Right lobe of liver (tissue), 6 donors: ENCODE measurements around the gene SLC7A14. TPM values are rescaled to one million over a fixed set of nuclear protein-coding genes. Genes with fewer than 3 reads are reported as not detected.

Source experiments
- ATAC-seq, 4 donors: fragments of 200-7000 bp; cut with Tn5 transposase; one replicate each; pipeline ENCODE4 v1.9.1; 2020; ENCODE audit warnings: mild to moderate bottlenecking in 4 of 4, moderate library complexity in 4 of 4
- DNase-seq, 3 donors: peaks; one replicate each; pipeline ENCODE4 v3.0.0-alpha.2; 2020
- H3K27ac ChIP-seq, 3 donors: fragments of 200-600 bp; one replicate each; pipeline ENCODE4 v1.8.0; 2022
- H3K27me3 ChIP-seq, 2 donors: fragments of 200-600 bp; one replicate each; pipeline ENCODE4 v1.8.0; 2022
- H3K36me3 ChIP-seq, 4 donors: fragments of 200-600 bp; sonication (generic) in 1 of 4; one replicate each; pipeline versions ENCODE4 v1.5.1 to v1.8.0; 2017 to 2022; ENCODE audit warnings: control low read depth in 1 of 4
- H3K4me1 ChIP-seq, 4 donors: fragments of 200-600 bp; sonication (generic) in 1 of 4; one replicate each; pipeline versions ENCODE4 v1.5.1 to v1.8.0; 2017 to 2022; ENCODE audit warnings: control low read depth in 1 of 4
- H3K4me3 ChIP-seq, 3 donors: fragments of 200-600 bp; one replicate each; pipeline ENCODE4 v1.8.0; 2022
- H3K9me3 ChIP-seq, 4 donors: fragments of 200-600 bp; sonication (generic) in 1 of 4; one replicate each; pipeline versions ENCODE4 v1.5.1 to v1.8.0; 2017 to 2022; ENCODE audit warnings: control low read depth in 1 of 4
- POLR2A ChIP-seq: fragments of 450-650 bp; IDR thresholded peaks from one replicate; pipeline ENCODE4 v1.6.1; 2017; ENCODE audit warnings: antibody characterized with exemption, mild to moderate bottlenecking
- WGBS: methylation state at CpG from one replicate; pipeline ENCODE4 v1.1.6; 2018; ENCODE audit warnings: low coverage, low lambda C conversion rate; ENCODE audit not compliant: insufficient coverage; ENCODE audit errors: missing lambda C conversion rate; 5-methylcytosine and 5-hydroxymethylcytosine counted together
- intact Hi-C, 2 donors: fragments of 100-400 bp; cut with DNase I; formaldehyde crosslinking; loops; one replicate each; pipeline versions ENCODE4 v1.11.2 to v1.14.1; 2022
- total RNA-seq, 6 experiments: library from RNA; depleted of rRNA in 2 of 6; stranded (reverse); fragments of >200 nt in 2 of 6; fragmentation: NEBNext Ultra II Directional in 3 of 6; extraction: Animal tissue kit (Norgen Biotek cat#: 25700) in 3 of 6; gene quantifications; one replicate each; pipeline versions ENCODE4 v1.1.0 to v1.2.4, GENCODE V29; 2016 to 2023
- TF ChIP-seq, protein P1 (sequence below), 4 donors: fragments of 200-600 bp in 3 of 4; fragments of 450-650 bp in 1 of 4; IDR thresholded peaks; one replicate each; pipeline versions ENCODE4 v1.5.1 to v1.8.0; 2016 to 2022; ENCODE audit warnings: antibody characterized with exemption in 4 of 4, mild to moderate bottlenecking in 2 of 4
- donor health status: DM: no; HTN: yes; CAD: no.
- donor health status: DM: no; HTN: no; CAD: no.
- donor health status: DM: no; HTN: no; CAD: no.
- donor health status: DM: no; HTN: yes; CAD: no.
- donor health status: DM: no; HTN: yes; CAD: no.

SLC7A14 gene
- total RNA-seq, 6 experiments from 2014 or later: 0.05 to 0.11 TPM; not detected in 4

DNA sequence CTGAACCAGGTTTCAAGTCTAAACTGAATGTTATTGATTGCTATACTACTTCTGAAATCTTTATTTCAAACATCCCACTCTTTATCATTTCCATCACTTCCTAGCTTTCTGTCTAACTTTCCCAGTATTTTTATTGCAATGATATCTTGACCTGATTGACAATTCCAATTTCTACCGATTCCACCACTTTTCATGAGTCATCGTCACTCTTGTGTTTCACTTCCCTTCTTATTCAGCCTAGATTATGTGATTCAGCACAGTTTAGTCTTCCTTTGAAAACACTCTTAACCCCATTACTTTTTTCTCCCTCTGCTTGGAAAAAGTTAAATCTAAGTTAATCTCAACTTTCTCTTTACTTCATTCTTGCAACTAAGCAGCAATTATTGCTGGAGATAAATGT is 62.6 kb downstream of the SLC7A14 start:
- Histone ChIP-seq H3K27me3 (no peaks in the 10 kb centered on the region), H3K4me1 (no peaks in the 10 kb centered on the region), H3K27ac (no peak overlapping the region), H3K4me3 (no peak overlapping the region), H3K36me3 (no peaks in the 10 kb centered on the region), H3K9me3 (no peaks in the 10 kb centered on the region)
- no peak for DNase-seq
- ATAC-seq: no peak
- intact Hi-C loops: no loop called here
- TF ChIP-seq POLR2A: no peak
- TF ChIP-seq, protein P1, sequence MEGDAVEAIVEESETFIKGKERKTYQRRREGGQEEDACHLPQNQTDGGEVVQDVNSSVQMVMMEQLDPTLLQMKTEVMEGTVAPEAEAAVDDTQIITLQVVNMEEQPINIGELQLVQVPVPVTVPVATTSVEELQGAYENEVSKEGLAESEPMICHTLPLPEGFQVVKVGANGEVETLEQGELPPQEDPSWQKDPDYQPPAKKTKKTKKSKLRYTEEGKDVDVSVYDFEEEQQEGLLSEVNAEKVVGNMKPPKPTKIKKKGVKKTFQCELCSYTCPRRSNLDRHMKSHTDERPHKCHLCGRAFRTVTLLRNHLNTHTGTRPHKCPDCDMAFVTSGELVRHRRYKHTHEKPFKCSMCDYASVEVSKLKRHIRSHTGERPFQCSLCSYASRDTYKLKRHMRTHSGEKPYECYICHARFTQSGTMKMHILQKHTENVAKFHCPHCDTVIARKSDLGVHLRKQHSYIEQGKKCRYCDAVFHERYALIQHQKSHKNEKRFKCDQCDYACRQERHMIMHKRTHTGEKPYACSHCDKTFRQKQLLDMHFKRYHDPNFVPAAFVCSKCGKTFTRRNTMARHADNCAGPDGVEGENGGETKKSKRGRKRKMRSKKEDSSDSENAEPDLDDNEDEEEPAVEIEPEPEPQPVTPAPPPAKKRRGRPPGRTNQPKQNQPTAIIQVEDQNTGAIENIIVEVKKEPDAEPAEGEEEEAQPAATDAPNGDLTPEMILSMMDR (IDR thresholded peaks at IDR 0.05): no peak
- WGBS: 45% methylated on average over 2 of the region's 2 CpGs

DNA sequence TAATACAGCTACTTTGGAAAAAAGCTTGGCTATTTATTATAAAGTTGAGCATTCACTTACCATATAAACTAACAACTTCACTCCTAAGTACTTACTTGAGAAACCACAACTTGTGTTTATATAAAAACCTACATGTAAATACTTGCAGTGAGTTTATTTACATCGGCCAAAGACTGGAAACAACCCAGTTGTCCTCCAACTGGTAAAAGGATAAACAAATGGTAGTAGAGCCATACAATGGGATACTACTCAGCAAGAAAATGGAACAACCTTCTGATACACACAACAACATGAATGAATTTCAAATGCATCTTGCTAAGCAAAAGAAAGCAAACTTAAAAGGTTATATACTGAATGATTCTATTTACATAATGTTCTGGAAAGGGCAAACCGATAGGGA is 63.7 kb downstream of the SLC7A14 start:
- DNase-seq: no peak
- Histone ChIP-seq H3K27ac (no peak overlapping the region), H3K9me3 (no peaks in the 10 kb centered on the region), H3K27me3 (no peaks in the 10 kb centered on the region), H3K4me1 (no peaks in the 10 kb centered on the region), H3K36me3 (no peaks in the 10 kb centered on the region), H3K4me3 (no peak overlapping the region)
- TF ChIP-seq POLR2A: no peak
- TF ChIP-seq, protein P1 (IDR thresholded peaks at IDR 0.05): no peak
- ATAC-seq: no peak
- intact Hi-C loops: no loop called here
- 48% methylated on average over 2 of the region's 2 CpGs for WGBS

DNA sequence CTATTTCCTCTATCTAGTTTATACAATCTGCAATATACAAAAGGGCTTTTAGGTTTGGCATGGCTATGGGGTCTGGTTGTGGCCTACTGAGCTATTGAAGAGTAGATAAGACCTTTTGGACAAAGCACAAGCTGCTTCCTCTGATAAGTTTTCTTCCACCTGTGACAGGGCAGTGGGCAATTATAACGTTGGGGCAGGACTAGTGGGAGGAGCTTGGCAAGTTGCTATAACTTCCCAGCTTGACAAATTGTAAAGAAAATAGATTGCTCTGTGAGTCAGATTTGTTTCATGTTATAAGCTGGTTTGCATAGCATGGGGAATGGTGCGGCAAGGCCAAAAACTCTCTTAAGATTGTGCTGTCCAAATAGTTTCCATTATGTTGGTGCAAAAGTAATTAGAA is 64.9 kb downstream of the SLC7A14 start:
- TF ChIP-seq POLR2A: no peak
- TF ChIP-seq, protein P1 (IDR thresholded peaks at IDR 0.05): no peak
- intact Hi-C loops: no loop called here
- no peaks in the 10 kb centered on the region for H3K9me3 ChIP-seq
- no peak overlapping the region for H3K27ac ChIP-seq
- H3K36me3 ChIP-seq: no peaks in the 10 kb centered on the region
- DNase-seq (no peak), ATAC-seq (no peak)
- no peaks in the 10 kb centered on the region for H3K27me3 ChIP-seq
- WGBS: 46% methylated on average over 2 of the region's 2 CpGs
- no peak overlapping the region for H3K4me3 ChIP-seq
- no peaks in the 10 kb centered on the region for H3K4me1 ChIP-seq

- H3K27me3 ChIP-seq: no peaks in the 10 kb centered on the region
- no peak overlapping the region for H3K27ac ChIP-seq
- no peaks in the 10 kb centered on the region for H3K36me3 ChIP-seq
- TF ChIP-seq POLR2A: no peak
- TF ChIP-seq, protein P1 (IDR thresholded peaks at IDR 0.05): no peak
- ATAC-seq (no peak), DNase-seq (no peak)
- intact Hi-C loops: no loop called here
- no peaks in the 10 kb centered on the region for H3K4me1 ChIP-seq
- WGBS: 65% methylated on average over 3 of the region's 3 CpGs
- no peaks in the 10 kb centered on the region for H3K9me3 ChIP-seq
- H3K4me3 ChIP-seq: no peak overlapping the region
These were observed 68.5 kb downstream of the SLC7A14 start for GRCh38 chr3:170517242-170517945.
